ENCODE data around the gene ERC2.

Gene ERC2

DNA sequence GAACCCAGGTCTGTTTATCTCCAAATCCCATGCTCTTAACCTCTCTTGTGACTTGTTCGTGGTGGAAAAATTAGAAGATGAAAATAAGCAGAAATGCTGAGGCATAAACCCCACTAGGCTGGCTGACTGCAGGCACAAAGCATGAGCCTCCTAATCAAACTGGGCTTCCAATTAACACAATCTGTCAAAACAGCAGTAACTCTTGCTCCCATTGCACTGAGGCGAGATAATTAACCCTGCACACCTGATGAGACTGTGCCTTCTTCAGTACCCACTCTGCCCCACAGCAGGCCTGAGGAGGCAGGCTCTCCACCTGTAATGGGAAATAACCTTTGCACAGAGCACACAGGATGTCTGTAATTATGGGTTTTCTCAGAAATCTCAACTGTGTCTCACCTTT lies 696.8 kb downstream of the ERC2 start:
- in situ Hi-C loops (cut with MboI; ENCODE audit: low sequenced_read_pairs): no loop called here

DNA sequence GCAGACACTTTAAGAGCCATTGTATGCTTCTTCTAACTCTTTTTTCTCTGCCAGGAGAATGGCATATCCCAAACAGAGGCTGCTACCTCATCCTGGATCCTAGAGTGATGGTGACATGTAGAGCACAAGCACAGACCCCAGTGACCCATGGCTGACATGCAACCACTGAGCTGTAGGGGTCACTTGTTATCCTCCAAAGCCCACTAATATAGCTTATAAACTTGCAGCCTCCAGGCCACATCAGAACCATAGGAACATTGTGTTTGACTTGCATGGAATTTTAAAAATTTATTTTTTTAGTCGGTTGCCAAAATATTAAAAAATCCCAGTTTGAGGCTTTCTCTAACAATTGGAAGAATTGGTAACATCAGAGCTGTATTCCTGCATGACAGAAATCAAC lies 698.2 kb downstream of the ERC2 start:
- in situ Hi-C loops (cut with MboI; ENCODE audit: low sequenced_read_pairs): no loop called here

GRCh38 chr3:55766753-55767152 lies 701.5 kb downstream of the ERC2 start:
- in situ Hi-C loops (cut with MboI; ENCODE audit: low sequenced_read_pairs): no loop called here

DNA sequence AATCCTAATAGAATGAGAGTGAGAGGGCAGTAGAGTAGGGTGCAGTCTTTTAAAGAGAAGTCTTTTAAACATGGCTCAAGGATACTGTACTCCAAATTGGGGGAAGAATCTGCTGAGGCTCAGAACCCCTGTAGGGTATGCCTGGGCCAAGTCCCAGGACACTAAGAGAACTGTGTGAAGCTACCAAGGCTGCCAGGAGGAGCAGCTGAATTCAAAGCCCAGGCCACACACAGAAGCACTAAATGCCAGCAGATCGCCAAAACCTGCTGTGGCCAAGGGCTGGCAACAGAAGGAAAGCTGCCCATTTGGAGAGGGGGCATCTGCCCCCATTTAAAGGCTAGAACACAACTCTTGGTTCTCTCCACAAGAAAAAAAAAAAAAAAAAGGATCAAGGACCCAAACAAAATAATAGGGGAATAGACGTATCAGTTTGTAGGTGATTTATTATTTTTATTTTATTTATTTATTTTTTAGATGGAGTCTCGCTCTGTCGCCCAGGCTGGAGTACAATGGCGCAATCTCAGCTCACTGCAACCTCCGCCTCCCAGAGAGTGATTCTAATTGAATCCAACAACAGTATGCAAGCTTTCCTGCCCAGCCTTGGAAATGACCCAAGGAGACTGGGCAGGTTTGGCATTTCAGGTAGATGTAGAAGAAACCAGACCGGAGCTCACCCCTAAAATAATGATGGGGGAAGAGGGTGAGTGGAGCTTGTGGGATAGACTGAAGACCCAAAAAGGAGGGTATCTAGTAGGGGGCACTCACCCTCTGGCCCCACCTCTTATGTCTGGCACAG lies 702.2 kb downstream of the ERC2 start:
- in situ Hi-C loops (cut with MboI; ENCODE audit: low sequenced_read_pairs): no loop called here

GRCh38 chr3:55765398-55765797 lies 702.9 kb downstream of the ERC2 start:
- in situ Hi-C loops (cut with MboI; ENCODE audit: low sequenced_read_pairs): no loop called here

DNA sequence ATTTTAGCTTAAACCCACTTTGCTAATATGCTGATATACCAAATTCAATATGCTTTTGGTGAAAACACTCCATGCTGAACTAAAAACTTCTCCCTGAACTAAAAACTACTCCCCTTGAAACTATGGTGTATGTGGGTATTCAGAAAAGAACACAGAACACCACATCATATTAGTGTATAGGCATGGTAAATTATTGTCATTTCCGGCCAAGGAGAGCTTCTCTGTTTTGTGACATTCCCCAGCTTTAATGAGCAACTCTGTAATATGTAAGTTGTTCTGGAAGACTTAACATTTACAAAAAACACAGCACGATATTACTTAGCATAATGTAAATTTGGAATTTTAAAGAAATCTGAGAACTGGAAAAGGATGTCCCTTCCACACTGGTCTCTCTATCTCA lies 711.3 kb downstream of the ERC2 start:
- in situ Hi-C loops (cut with MboI; ENCODE audit: low sequenced_read_pairs): no loop called here

- in situ Hi-C loops (cut with MboI; ENCODE audit: low sequenced_read_pairs): no loop called here
Measured at GRCh38 chr3:55755516-55756205, 712.6 kb downstream of the ERC2 start.

- in situ Hi-C loops (cut with MboI; ENCODE audit: low sequenced_read_pairs): no loop called here
Measured at GRCh38 chr3:55752911-55753310, 715.4 kb downstream of the ERC2 start.

GRCh38 chr3:55751730-55752129 lies 716.5 kb downstream of the ERC2 start:
- in situ Hi-C loops (cut with MboI; ENCODE audit: low sequenced_read_pairs): no loop called here

DNA sequence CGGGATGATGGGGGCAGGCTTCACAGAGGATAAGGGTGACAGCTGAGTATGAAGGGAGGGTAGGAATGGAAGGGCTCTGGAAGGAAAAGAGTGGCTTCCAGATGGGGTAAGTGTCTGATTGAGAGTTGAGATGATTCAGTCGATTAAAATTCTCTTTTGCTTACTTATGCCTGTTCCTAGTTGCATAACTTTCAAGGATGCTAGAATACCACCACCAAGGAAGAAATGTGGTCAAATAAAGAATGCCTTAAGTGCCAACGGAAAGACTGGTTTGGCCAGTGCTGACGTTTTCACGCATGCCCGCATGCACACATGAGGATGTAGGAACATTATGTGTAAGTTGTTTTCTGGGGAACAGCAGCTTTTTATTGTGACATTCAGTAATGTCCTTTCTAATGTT lies 717.7 kb downstream of the ERC2 start:
- in situ Hi-C loops (cut with MboI; ENCODE audit: low sequenced_read_pairs): no loop called here

DNA sequence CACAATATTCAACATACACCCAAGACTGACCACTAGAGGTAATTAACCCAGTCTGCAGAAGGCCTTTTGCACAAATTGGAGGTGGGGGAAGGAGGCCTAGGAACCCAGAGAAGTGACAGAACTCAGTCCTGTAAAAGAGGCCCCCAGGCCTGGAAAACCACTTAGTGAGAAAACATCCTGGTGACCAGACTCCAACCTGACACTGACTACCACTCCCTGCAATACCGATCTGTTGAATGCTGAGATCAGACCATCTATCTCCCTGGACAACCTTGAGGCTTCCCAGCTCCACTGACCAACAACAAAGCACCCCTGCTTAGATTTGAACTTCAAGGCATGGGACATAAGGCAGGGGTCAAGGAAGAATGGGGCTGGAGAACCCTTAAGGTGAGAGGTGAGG lies 719.2 kb downstream of the ERC2 start:
- in situ Hi-C loops (cut with MboI; ENCODE audit: low sequenced_read_pairs): no loop called here

- in situ Hi-C loops (cut with MboI; ENCODE audit: low sequenced_read_pairs): no loop called here
Measured at GRCh38 chr3:55746808-55747413, 721.4 kb downstream of the ERC2 start.

- in situ Hi-C loops (cut with MboI; ENCODE audit: low sequenced_read_pairs): no loop called here
Measured at GRCh38 chr3:55742832-55743136, 725.5 kb downstream of the ERC2 start.

DNA sequence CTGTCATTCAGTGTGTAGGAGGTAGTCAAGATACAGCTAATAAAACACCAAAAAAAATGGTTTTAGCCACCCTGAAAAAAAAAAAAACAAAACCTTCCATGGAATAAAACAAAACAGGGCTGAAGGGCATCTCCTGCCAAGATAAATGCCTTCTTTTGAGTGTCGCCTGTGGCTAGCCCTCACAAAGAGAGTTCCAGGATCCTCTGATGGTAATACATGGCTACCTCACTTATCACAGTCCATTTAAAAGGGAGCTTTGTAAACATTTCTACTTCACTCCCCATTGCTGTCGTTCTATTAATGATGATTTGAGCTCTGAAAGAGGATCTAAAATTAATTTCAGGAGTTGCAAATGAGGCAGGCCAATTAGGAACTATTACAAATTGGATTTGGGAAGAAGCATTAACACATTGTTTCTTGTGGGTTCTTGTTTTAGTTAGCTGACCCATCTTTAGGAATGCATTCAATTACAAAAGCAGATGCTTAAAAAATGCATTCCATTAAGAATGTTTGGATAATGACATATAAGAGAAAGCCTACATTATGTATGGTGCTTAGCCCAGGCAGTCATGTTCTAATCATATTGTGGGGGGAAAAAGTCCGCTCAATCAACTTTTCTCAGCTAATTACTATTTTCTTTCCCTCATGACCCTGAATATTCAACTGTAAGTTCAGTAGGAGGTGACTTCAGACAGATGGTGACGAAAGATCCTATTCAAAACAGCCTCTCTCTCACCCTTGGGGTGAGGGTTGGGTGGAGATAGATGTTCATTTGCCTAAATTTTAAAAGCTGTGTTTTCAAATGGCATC lies 726.0 kb downstream of the ERC2 start:
- in situ Hi-C loops (cut with MboI; ENCODE audit: low sequenced_read_pairs): no loop called here

DNA sequence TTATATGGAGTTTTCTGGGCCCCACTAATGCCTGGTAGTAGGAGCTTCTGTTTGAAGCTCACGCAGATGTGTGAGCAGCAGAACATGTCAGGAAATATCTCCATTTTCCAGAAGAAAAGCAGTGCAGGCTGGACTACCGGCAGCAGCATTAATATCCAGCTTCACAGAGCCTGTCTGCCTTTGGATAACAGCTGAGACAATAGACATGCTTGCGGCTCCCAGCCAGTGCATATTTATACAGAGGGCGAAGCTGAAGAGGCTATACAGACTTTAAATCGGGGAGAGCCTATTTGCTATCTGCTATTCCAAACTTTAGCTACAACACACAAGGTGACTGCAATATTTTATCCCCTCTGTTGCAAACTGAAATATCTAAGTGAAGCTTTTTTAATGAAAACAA lies 731.1 kb downstream of the ERC2 start:
- in situ Hi-C loops (cut with MboI; ENCODE audit: low sequenced_read_pairs): no loop called here

DNA sequence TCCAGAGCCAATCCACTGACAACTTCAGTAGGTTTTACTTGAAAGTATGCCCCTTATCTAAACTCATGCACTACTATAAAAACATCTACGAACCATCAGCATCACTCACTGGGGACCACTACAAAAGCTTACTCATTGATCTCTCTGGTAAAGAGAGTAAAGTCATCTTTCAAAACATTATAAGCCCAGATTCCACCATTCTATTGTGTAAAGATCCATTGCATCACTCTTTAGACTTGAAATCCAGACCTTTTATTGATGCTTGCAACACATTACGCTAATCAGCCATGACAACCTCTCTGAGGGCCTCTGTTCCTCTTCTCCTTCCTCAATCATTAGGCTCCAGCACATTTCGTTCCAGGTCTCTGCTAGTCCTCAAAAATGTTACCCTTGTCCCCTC lies 732.3 kb downstream of the ERC2 start:
- in situ Hi-C loops (cut with MboI; ENCODE audit: low sequenced_read_pairs): no loop called here

- in situ Hi-C loops (cut with MboI; ENCODE audit: low sequenced_read_pairs): no loop called here
Measured at GRCh38 chr3:55731741-55732140, 736.5 kb downstream of the ERC2 start.

DNA sequence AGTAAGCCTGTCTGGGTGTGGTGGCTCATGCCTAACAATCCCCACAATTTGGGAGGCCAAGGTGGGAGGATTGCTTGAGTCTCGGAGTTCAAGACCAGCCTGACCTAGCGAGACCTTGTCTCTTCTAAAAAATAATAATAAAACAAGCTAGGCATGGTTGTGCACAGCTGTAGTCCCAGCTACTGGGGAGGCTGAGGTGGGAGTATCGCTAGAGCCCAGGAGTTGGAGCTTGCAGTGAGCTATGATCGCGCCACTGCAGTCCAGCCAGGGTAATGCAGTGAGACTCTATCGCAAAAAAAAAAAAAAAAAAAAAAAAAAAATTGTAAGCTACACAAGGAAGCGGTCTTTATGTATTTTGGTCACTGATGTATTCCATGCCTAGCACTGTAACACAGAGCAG lies 738.7 kb downstream of the ERC2 start:
- in situ Hi-C loops (cut with MboI; ENCODE audit: low sequenced_read_pairs): no loop called here

- in situ Hi-C loops (cut with MboI; ENCODE audit: low sequenced_read_pairs): no loop called here
Measured at GRCh38 chr3:55728461-55729100, 739.7 kb downstream of the ERC2 start.

GRCh38 chr3:55726501-55726775 lies 741.8 kb downstream of the ERC2 start:
- in situ Hi-C loops (cut with MboI; ENCODE audit: low sequenced_read_pairs): no loop called here
